Nephron (organoid): ENCODE data around the gene PUM2.

Experiments
- H3K27ac Mint-ChIP-seq, 3 experiments: 2 replicates each; pipeline ENCODE4 v1.8.0; 2020; ENCODE audit warnings: mixed read lengths in 3 of 3, mild to moderate bottlenecking in 2 of 3, moderate library complexity in 1 of 3
- H3K27me3 Mint-ChIP-seq: 2 replicates; pipeline ENCODE4 v1.8.0; 2021; ENCODE audit warnings: low read depth, mild to moderate bottlenecking, moderate library complexity, mixed read lengths
- H3K36me3 Mint-ChIP-seq: 2 replicates; pipeline ENCODE4 v1.8.0; 2020; ENCODE audit warnings: low read depth, mixed read lengths
- H3K4me1 Mint-ChIP-seq: 2 replicates; pipeline ENCODE4 v1.8.0; 2020; ENCODE audit warnings: mixed read lengths
- H3K4me3 Mint-ChIP-seq, 3 experiments: 2 replicates each; pipeline ENCODE4 v1.8.0; 2020; ENCODE audit warnings: mild to moderate bottlenecking in 3 of 3, mixed read lengths in 3 of 3, moderate library complexity in 2 of 3
- H3K9me3 Mint-ChIP-seq: 2 replicates; pipeline ENCODE4 v1.8.0; 2020; ENCODE audit warnings: mixed read lengths
- TF ChIP-seq, protein P1 (sequence below), 3 experiments: fragments of 200-600 bp; sonication (generic); IDR thresholded peaks; one replicate each; pipeline ENCODE4 v1.5.0; 2021; ENCODE audit warnings: antibody characterized with exemption in 3 of 3; ENCODE audit not compliant: unreplicated experiment in 3 of 3

The PUM2 gene

DNA sequence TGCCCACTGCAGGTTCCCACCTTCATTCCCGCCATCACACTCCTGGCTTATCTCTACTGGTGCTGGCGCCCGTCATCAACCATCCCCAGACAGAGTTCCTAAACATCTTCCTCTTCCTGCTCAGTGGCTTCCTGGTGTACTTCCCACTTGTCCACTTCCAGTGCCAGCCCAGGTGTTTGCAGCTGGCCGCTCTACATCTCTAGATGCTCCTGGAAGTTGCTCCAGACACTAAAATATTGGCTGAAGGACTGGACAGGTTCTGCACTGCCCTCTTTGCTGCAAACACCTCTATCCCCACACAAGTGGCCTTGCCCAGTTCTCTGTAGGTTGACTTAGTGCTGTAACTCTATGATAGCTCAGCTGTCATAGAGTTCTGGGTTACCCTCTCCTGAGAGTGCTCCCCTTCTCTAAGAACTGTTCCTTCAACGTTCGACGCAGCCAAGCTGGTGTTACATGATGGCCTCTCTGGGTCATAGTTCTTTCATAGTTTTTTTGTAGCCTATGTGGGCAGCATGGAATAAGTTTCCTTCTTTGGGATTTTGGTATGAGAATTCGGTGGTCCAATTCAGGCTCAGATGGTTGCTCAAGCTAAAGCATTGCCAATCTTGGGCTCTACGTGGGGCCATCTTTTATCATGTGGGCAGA is 45.8 kb upstream of the PUM2 start:
- H3K4me1 Mint-ChIP-seq: no peaks in the 10 kb centered on the region
- no peak overlapping the region for H3K4me3 Mint-ChIP-seq
- no peaks in the 10 kb centered on the region for H3K36me3 Mint-ChIP-seq
- H3K9me3 Mint-ChIP-seq: no peaks in the 10 kb centered on the region
- H3K27ac Mint-ChIP-seq: no peak overlapping the region
- TF ChIP-seq, protein P1, sequence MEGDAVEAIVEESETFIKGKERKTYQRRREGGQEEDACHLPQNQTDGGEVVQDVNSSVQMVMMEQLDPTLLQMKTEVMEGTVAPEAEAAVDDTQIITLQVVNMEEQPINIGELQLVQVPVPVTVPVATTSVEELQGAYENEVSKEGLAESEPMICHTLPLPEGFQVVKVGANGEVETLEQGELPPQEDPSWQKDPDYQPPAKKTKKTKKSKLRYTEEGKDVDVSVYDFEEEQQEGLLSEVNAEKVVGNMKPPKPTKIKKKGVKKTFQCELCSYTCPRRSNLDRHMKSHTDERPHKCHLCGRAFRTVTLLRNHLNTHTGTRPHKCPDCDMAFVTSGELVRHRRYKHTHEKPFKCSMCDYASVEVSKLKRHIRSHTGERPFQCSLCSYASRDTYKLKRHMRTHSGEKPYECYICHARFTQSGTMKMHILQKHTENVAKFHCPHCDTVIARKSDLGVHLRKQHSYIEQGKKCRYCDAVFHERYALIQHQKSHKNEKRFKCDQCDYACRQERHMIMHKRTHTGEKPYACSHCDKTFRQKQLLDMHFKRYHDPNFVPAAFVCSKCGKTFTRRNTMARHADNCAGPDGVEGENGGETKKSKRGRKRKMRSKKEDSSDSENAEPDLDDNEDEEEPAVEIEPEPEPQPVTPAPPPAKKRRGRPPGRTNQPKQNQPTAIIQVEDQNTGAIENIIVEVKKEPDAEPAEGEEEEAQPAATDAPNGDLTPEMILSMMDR (IDR thresholded peaks at IDR 0.05; ENCODE audit: unreplicated experiment in 3 of 3): no peak
- H3K27me3 Mint-ChIP-seq: peaks cover 20% of the 10 kb centered on the region

DNA sequence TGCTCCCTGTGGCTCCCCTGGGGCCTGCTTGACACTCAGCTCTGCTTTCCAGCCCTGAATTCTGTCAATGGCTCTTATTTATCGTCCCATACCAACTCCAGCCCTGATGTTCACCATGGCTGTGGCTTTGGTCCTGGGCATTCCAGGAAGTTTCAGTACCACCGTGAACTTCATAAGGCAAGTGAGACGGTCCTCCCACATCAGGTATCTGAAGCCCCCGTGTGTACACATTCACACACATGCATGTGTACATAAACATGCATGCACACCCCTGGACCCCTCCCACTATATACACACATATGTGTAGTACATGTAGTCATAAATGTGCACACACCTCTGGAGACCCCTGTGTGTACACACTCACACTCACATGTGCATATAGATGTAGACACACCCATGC is 43.3 kb upstream of the PUM2 start:
- no peaks in the 10 kb centered on the region for H3K9me3 Mint-ChIP-seq
- peaks cover 30% of the 10 kb centered on the region for H3K27me3 Mint-ChIP-seq
- H3K4me1 Mint-ChIP-seq: no peaks in the 10 kb centered on the region
- H3K36me3 Mint-ChIP-seq: no peaks in the 10 kb centered on the region
- TF ChIP-seq, protein P1 (IDR thresholded peaks at IDR 0.05; ENCODE audit: unreplicated experiment in 3 of 3): no peak
- H3K4me3 Mint-ChIP-seq: no peak overlapping the region
- no peak overlapping the region for H3K27ac Mint-ChIP-seq

DNA sequence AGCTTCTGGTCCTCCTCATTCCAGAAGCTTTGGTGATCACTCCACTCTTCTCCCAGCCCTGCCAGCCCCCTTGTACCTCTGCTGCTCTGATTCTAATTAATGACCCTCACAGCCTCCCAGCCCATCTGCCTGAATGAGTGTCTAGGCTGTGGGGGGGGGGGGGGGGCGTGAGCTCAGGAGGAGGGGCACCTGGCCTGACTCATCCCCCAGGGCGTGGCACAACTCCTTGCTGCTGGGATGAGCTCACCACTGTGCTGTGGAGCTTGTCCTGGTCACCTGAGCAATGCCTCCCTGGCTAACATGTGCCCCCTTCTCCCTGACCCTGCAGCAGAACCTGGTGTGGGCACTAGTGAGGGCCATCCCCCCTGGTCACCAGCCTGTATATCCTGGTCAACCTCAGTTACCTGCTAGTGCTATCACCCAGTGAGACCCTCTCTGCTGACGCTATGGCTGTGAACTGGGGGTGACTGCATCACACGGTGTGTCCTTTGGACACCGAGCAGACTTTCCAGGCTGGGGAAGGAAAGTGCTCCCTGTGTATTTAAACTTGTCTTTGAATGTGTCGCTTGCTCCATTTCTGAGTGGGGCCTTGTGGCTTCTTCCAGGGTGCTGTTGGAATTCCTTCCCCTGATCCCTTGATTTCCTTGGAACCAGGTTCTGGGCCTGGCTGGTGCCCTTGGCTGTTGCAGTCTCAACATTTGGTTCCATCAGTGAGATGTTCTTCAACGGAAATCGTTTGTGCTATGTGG is 41.5 kb upstream of the PUM2 start:
- no peaks in the 10 kb centered on the region for H3K4me1 Mint-ChIP-seq
- no peaks in the 10 kb centered on the region for H3K9me3 Mint-ChIP-seq
- TF ChIP-seq, protein P1 (IDR thresholded peaks at IDR 0.05; ENCODE audit: unreplicated experiment in 3 of 3): no peak
- peaks cover 38% of the 10 kb centered on the region for H3K27me3 Mint-ChIP-seq
- no peak overlapping the region for H3K27ac Mint-ChIP-seq
- no peak overlapping the region for H3K4me3 Mint-ChIP-seq
- H3K36me3 Mint-ChIP-seq: no peaks in the 10 kb centered on the region

DNA sequence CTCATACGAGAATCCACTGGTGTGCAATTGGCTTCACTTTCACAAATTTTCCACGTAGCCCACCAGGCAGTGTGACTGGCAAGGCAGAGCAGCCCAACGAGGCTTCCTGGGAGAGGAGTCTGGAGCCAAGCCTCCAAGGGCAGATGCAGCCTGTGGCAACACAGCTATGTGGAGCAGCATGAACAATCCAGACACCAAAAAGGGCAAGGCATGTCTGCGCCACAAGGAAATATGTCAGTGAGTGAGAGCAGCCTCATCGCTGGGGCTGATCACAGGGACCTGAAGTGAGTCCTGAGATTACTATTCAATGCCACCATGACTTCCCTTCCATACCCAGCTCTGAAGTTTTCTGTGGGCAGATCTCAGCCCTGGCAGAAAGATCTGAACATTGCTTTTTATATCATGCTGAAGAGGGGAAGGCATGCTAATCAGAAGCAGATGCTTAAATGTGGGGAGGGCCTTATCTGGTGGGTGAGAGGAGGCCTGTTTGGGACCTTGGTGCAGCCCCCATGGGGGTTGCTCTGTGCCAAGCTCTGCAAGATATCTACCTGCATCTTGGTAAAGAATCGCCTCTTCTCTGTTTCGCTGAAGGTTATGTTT is 40.0 kb upstream of the PUM2 start:
- TF ChIP-seq, protein P1 (IDR thresholded peaks at IDR 0.05; ENCODE audit: unreplicated experiment in 3 of 3): no peak
- Mint-ChIP-seq H3K27ac (no peak overlapping the region), H3K4me3 (no peak overlapping the region), H3K9me3 (no peaks in the 10 kb centered on the region), H3K27me3 (peaks cover 31% of the 10 kb centered on the region), H3K36me3 (no peaks in the 10 kb centered on the region), H3K4me1 (no peaks in the 10 kb centered on the region)

DNA sequence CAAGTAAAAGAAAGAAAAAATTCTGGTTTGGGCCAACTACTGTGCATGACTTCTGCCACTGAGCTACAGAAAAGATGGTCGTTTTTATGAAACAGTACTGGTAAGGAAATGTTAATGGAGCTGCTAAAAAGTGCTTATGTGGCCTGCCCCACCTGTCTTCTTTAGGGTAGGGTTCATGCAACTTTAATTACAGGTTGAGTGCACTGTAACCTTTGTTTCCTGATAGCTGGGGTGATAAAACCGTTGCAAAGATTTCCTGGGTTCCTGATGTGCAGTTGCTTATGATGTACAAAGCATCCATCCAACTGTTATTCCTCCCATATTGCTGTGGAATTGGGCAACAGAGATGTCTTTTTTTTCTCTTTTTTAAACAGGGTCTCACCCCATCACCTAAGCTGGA is 34.3 kb upstream of the PUM2 start:
- TF ChIP-seq, protein P1 (IDR thresholded peaks at IDR 0.05; ENCODE audit: unreplicated experiment in 3 of 3): no peak
- H3K4me3 Mint-ChIP-seq: no peak overlapping the region
- no peaks in the 10 kb centered on the region for H3K9me3 Mint-ChIP-seq
- no peaks in the 10 kb centered on the region for H3K36me3 Mint-ChIP-seq
- H3K27me3 Mint-ChIP-seq: peaks cover 11% of the 10 kb centered on the region
- no peak overlapping the region for H3K27ac Mint-ChIP-seq
- H3K4me1 Mint-ChIP-seq: peaks cover 15% of the 10 kb centered on the region
